GM18508 (cell line): Measurements from ENCODE around the gene CARS1.

Experiments
- ATAC-seq: cut with Tn5 transposase; IDR thresholded peaks from one replicate; pipeline ENCODE4 v1.9.1; 2021; ENCODE audit warnings: moderate number of reproducible peaks; ENCODE audit not compliant: insufficient read depth, unreplicated experiment

The CARS1 gene

DNA sequence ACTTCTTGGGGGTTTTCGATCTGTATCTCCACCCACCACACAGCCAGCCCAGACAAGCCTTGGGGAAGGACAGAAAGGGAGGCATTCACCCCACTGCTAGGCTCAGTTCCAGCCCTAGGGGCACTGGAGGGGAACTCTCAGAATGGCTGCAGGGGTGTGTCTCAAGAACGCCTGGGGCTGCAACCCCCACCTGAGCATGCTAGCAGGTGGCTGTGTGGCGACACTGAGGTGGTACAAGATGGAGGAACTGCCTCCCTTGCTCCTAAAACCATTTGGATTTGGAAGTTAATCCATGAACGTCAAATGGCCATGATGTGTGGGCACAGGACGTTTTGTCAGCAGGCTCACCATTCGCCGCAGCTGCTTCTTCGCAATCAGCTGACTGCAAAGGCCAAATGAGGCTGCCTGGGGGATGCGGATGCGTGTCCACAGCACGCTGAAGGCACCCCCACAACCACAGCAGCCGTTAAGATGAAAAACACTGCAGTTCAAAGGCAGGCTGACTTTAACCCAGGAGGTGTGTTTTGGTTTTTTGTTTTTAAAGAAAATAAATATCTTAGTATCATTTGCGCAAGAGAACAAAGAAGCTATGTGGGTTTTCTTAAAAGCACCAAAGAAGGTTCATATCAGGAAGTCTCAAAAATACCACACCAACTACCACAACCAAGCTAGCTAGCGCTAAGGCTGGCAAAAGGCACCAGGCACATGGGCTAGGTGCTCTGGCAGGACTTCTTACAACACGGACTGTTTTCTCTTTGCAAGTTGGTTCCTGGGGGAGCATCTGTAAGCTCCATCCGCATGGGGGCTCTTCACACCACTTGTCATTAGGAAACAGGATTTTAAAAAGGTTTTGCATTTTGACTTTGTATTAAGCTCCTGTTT, 42.9 kb downstream of the CARS1 start:
- no peak for ATAC-seq

- no peak for ATAC-seq
Measured at GRCh38 chr11:3011891-3012885, 45.0 kb downstream of the CARS1 start.

DNA sequence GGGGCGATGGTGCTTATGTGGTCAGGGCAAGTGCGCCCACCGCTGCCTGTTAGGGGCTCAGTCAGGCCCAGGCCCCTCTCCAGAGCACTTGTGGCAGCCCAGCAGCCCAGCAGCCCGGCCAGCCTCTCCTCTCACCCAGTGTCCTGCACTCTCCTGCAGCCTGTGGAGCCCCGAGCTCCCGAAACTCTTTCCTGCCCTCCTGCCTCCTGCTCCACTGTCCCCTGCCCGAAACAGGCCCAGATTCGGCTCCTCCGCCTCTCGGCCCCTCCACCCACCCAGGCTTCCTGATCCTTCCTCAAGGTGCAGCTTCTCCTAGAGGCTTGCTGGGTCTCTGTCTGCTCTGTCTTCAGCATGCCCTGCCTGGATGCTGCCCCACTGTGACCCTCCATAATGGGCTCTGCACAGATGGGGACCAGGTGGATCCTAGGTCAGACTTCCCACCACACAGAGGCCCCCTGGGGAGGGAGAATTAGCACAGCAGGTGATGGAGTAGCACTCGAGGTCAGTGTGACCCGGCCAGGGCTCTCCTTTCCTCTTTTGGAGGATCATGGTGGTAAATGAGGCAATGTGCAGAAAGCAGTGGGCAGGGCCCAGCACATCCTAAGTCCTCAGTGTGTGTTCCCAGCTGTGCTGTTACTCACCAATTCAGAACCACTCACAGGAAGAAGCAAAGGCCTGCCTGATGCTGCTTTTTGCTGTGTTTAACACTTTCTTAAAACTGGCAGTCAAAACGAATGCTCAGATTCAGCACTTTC, 46.5 kb downstream of the CARS1 start:
- ATAC-seq: no peak

- no peak for ATAC-seq
Measured at GRCh38 chr11:3010004-3010403, 47.2 kb downstream of the CARS1 start.

DNA sequence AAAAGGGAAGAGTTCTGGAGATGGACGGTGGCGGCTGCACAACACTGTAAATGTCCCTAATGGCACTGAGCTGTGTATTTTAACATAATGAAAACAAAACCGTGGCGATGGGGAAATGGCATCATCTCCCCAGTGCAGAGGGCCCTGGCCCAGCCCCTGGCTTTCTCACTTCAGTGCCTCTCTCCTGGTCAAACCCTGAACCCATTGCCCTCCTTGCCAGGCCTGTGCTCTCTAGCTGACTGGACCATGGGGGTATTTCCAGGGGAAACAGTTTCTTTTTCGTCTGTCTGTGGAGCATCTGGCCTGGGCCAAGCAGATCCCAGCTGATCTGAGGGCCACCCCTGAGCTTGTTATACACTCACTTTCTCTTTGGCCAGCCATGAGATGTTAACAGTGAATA, 47.7 kb downstream of the CARS1 start:
- no peak for ATAC-seq

GRCh38 chr11:3008746-3009336, 48.4 kb downstream of the CARS1 start:
- no peak for ATAC-seq

GRCh38 chr11:3007404-3008010, 49.7 kb downstream of the CARS1 start:
- no peak for ATAC-seq

- no peak for ATAC-seq
Measured at GRCh38 chr11:3006505-3007260, 50.5 kb downstream of the CARS1 start.

DNA sequence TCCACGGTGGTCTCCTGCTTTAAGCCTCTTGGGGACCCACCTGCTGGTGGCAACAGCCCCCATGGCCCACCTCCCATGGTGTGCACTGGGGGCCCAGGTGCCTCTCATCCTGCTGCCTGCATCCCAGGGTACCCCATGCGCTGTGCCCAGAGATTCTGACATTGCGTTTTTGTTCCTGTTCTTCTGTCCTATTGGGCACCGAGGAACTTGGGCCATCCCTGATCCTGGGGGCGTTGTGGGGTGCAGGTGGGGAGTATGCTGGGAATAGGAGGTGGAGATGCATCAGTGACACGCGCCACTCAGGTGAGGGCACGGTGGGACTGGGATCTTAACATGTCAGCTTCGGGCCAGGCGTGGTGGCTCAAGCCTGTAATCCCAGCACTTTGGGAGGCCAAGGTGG, 52.7 kb downstream of the CARS1 start:
- ATAC-seq: no peak

- no peak for ATAC-seq
Measured at GRCh38 chr11:3003396-3004231, 53.6 kb downstream of the CARS1 start.

- no peak for ATAC-seq
Measured at GRCh38 chr11:3002871-3003270, 54.4 kb downstream of the CARS1 start.

DNA sequence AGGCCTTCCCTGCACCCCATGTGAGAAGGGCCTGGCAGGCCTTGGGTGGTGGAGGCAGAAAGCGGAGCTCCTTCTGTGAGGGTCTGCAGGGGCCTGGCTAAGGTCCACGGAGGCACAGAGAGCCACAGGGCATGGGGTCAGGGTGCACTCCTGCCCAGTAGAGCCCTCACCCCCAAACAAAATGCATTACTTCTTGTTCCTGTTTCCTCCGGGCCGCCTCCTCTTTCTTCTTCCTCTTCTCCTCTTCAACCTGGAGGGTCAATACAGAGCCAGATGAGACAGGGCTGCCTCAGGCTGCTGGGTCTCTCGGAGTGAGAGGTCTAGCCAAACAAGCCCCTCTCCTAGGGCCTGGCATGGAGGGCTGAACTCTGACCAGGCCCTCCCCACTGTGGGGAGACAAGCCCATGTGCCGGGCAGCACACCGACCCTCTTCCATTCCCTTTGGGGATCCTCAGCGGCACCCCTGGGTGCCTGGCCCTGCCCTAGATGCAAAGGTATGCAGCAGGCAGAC, 54.8 kb downstream of the CARS1 start:
- no peak for ATAC-seq

- no peak for ATAC-seq
Measured at GRCh38 chr11:3001496-3001895, 55.7 kb downstream of the CARS1 start.

DNA sequence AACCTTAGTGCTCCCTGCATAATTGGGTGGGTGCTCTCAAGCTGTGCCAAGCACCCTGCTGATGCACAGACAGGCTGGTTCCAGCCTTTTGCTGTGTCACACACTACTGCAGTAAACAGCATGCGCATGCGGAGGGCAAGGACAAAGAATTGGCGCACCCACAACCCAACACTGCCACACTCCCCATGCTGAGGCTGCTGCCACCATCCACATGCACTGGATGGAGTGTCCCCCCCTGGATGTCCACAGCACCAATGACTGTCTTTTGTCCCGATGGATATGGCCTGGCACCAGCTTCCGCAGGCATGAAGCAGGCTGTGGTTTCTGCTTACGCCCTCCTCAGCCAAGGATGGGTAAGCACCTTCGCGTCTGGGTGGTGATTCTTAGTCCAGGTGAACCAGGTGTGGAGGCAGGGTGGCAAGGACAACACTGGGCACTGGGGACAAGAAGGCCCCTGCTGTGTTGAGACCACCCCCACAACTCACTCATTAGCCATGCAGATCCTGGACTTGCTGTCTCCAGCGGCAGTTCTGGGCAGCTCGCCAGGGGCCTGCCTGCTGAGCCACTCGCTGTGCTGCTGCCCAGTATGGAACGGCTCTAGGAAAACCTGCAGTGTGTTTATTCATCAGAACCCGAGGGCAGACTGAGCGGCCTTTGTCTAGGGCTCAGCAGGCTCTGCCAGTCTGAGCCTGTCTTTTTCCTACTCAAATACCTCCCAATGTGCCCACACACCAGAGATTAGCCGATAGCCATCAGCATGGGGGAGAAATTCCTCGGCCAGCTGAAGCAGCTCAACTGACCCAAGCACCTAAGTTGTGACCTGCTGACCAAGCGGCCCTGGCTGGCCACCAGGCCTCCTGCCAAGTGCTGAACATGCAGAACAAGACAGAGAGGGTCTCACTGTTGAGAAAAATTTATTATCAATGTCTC, 56.9 kb downstream of the CARS1 start:
- no peak for ATAC-seq

DNA sequence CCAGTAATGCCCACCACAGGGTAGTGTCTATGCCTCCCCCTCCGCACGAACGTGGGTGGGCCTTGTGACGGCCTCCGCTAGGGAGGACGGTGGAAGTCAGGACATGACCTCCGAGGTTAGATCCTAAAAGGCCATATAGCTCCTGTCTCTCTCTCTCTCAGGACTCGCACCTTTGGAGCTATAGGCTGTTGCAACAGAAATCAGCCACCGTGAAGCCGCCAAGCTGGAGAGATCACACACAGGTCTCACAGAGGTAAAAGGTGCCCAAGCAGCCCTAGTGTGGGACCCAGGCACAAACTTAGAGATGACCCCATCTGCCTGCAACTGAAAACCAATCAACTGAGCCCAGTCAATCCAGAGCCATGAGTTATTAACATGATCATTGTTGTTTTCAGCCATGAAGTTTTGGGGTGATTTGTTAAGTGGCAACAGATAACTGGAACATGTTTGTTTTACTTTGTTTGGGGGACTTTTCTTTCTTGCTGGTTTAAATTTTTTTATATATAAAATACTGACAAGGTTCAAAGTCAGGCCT, 57.7 kb downstream of the CARS1 start:
- no peak for ATAC-seq

GRCh38 chr11:2998073-2998850, 59.0 kb downstream of the CARS1 start:
- ATAC-seq: no peak
